GM18868 (cell line): Measurements from ENCODE around the gene BEGAIN.

Experiments used
- ATAC-seq: cut with Tn5 transposase; IDR thresholded peaks from one replicate; pipeline ENCODE4 v1.9.1; 2021; ENCODE audit warnings: mild to moderate bottlenecking, moderate library complexity; ENCODE audit not compliant: unreplicated experiment

The BEGAIN gene

GRCh38 chr14:100554696-100555320 lies 32.4 kb downstream of the BEGAIN start:
- ATAC-seq = no peak

- no peak for ATAC-seq
Observed at GRCh38 chr14:100554082-100554677, 33.0 kb downstream of the BEGAIN start.

- no peak for ATAC-seq
Observed at GRCh38 chr14:100553471-100553870, 33.7 kb downstream of the BEGAIN start.

GRCh38 chr14:100552524-100553125 lies 34.6 kb downstream of the BEGAIN start:
- ATAC-seq = no peak

- no peak for ATAC-seq
Observed at GRCh38 chr14:100551056-100551455, 36.2 kb downstream of the BEGAIN start.

- no peak for ATAC-seq
Observed at GRCh38 chr14:100549834-100550625, 37.2 kb downstream of the BEGAIN start.

- ATAC-seq = no peak
Observed at GRCh38 chr14:100548939-100549338, 38.3 kb downstream of the BEGAIN start.

GRCh38 chr14:100548295-100548655 lies 38.9 kb downstream of the BEGAIN start:
- no peak for ATAC-seq

GRCh38 chr14:100547633-100548294 lies 39.5 kb downstream of the BEGAIN start:
- ATAC-seq = no peak

GRCh38 chr14:100546051-100546443 lies 41.2 kb downstream of the BEGAIN start:
- no peak for ATAC-seq

- no peak for ATAC-seq
Observed at GRCh38 chr14:100545359-100545758, 41.9 kb downstream of the BEGAIN start.

GRCh38 chr14:100544506-100545141 lies 42.6 kb downstream of the BEGAIN start:
- no peak for ATAC-seq

GRCh38 chr14:100543471-100544455 lies 43.5 kb downstream of the BEGAIN start:
- ATAC-seq = no peak

- ATAC-seq = no peak
Observed at GRCh38 chr14:100542619-100543205, 44.5 kb downstream of the BEGAIN start.

- no peak for ATAC-seq
Observed at GRCh38 chr14:100541621-100542560, 45.3 kb downstream of the BEGAIN start.

GRCh38 chr14:100540926-100541620 lies 46.1 kb downstream of the BEGAIN start:
- ATAC-seq = no peak

GRCh38 chr14:100540141-100540925 lies 46.9 kb downstream of the BEGAIN start:
- no peak for ATAC-seq
